Mesothelial cell of epicardium (in vitro differentiated cells): ENCODE results near the gene CTNNA1. TPM values are rescaled to one million over a fixed set of nuclear protein-coding genes. Genes with fewer than 3 reads are reported as not detected.

Experiments
- DNase-seq, 2 experiments: peaks; one replicate each; pipeline ENCODE4 v3.0.0; 2021; ENCODE audit warnings: low spot score in 2 of 2; ENCODE audit not compliant: unreplicated experiment in 2 of 2
- H3K27ac Mint-ChIP-seq: 2 replicates; pipeline ENCODE4 v1.8.0; 2021; ENCODE audit warnings: mixed read lengths
- H3K27me3 Mint-ChIP-seq: 2 replicates; pipeline ENCODE4 v1.8.0; 2021; ENCODE audit warnings: low read depth, mixed read lengths
- H3K36me3 Mint-ChIP-seq: 2 replicates; pipeline ENCODE4 v1.8.0; 2021; ENCODE audit warnings: mixed read lengths
- H3K4me1 Mint-ChIP-seq: 2 replicates; pipeline ENCODE4 v1.8.0; 2021; ENCODE audit warnings: mixed read lengths
- H3K4me3 Mint-ChIP-seq: 2 replicates; pipeline ENCODE4 v1.8.0; 2021; ENCODE audit warnings: mild to moderate bottlenecking, moderate library complexity, mixed read lengths
- H3K9me3 Mint-ChIP-seq: 2 replicates; pipeline ENCODE4 v1.8.0; 2021; ENCODE audit warnings: mixed read lengths
- CTCF ChIP-seq: fragments of 200-600 bp; sonication (generic); IDR thresholded peaks from one replicate; pipeline ENCODE4 v1.5.0; 2021; ENCODE audit warnings: antibody characterized with exemption; ENCODE audit not compliant: unreplicated experiment
- total RNA-seq: library from RNA; stranded (reverse); gene quantifications from 3 replicates; pipeline ENCODE4 v1.2.1, GENCODE V29; 2021

Gene CTNNA1
- total RNA-seq, 1 donor from 2014 or later = 427 TPM

GRCh38 chr5:138926257-138926656 lies 173.0 kb downstream of the CTNNA1 start:
- Mint-ChIP-seq H3K27me3 (no peaks in the 10 kb centered on the region), H3K4me1 (no peaks in the 10 kb centered on the region), H3K27ac (peak overlapping the region; percentile 76), H3K9me3 (no peaks in the 10 kb centered on the region), H3K36me3 (peaks cover 45% of the 10 kb centered on the region), H3K4me3 (no peak overlapping the region)
- no peak for DNase-seq
- no peak for TF ChIP-seq CTCF

GRCh38 chr5:138926688-138927448 lies 173.6 kb downstream of the CTNNA1 start:
- TF ChIP-seq CTCF = no peak
- Mint-ChIP-seq H3K4me3 (no peak overlapping the region), H3K9me3 (no peaks in the 10 kb centered on the region), H3K27ac (peak overlapping the region; percentile 5), H3K4me1 (no peaks in the 10 kb centered on the region), H3K27me3 (no peaks in the 10 kb centered on the region), H3K36me3 (peaks cover 50% of the 10 kb centered on the region)
- no peak for DNase-seq

- no peak for DNase-seq
- Mint-ChIP-seq H3K4me3 (no peak overlapping the region), H3K36me3 (peaks cover 56% of the 10 kb centered on the region)
Observed at GRCh38 chr5:138927544-138927943, 174.3 kb downstream of the CTNNA1 start.

DNA sequence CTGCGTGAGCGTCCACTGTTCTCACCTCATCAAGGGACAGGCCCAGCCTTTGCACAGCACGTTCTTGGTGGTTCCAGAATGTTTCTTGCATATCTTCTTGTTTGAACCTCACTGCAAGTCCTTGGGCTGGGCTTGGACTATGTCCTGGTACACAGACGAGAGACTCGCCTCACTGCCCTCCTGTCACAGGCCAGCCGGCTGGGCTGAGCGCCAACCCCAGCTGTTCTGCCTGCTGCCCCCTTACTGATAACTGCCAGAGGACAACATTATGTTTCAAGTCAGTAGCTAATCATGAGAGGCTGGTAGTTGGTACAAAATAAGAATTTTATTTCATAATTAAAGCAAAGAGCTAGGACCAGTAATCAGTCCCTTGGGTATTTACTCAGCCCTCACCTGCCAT lies 174.8 kb downstream of the CTNNA1 start:
- no peak for TF ChIP-seq CTCF
- H3K4me3 Mint-ChIP-seq = no peak overlapping the region
- no peaks in the 10 kb centered on the region for H3K27me3 Mint-ChIP-seq
- H3K27ac Mint-ChIP-seq = no peak overlapping the region
- no peaks in the 10 kb centered on the region for H3K4me1 Mint-ChIP-seq
- no peak for DNase-seq
- peaks cover 59% of the 10 kb centered on the region for H3K36me3 Mint-ChIP-seq
- H3K9me3 Mint-ChIP-seq = no peaks in the 10 kb centered on the region

More at GRCh38 chr5:138927544-138927943, 174.3 kb downstream of the CTNNA1 start:
- H3K4me1 Mint-ChIP-seq = no peaks in the 10 kb centered on the region
- H3K9me3 Mint-ChIP-seq = no peaks in the 10 kb centered on the region
- no peak for TF ChIP-seq CTCF
- no peaks in the 10 kb centered on the region for H3K27me3 Mint-ChIP-seq
- H3K27ac Mint-ChIP-seq = no peak overlapping the region

DNA sequence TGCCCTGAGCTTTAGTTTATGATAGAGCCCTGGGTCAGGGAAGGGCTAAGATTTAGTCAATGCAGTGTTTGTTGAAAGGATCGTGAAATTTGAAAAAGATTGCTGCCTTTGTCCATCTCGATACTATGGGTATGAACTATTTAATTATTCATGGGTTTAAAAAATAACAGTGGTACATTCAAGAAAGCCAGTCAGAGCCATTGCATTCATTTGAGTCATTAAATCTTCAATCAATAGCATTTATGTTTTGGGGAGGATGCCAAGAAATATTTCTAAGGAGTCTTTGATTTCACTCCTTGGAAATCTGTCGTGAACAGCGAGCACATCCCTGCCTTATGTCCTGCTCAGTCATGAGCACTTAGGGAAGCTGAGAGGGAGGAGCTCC lies 176.3 kb downstream of the CTNNA1 start:
- TF ChIP-seq CTCF = no peak
- H3K36me3 Mint-ChIP-seq = peaks cover 59% of the 10 kb centered on the region
- H3K27ac Mint-ChIP-seq = peak overlapping the region; percentile 52
- H3K4me1 Mint-ChIP-seq = no peaks in the 10 kb centered on the region
- H3K4me3 Mint-ChIP-seq = no peak overlapping the region
- H3K27me3 Mint-ChIP-seq = no peaks in the 10 kb centered on the region
- DNase-seq = no peak
- H3K9me3 Mint-ChIP-seq = no peaks in the 10 kb centered on the region
